Heart left ventricle (tissue), 16 donors: ENCODE data around the gene EPHA8. TPM values are rescaled to one million over a fixed set of nuclear protein-coding genes. Genes with fewer than 3 reads are reported as not detected.

Experiments
- ATAC-seq, 4 donors: fragments of 200-7000 bp; cut with Tn5 transposase; one replicate each; pipeline ENCODE4 v1.9.1; 2020 to 2022; ENCODE audit warnings: moderate library complexity in 4 of 4, mild to moderate bottlenecking in 3 of 4, moderate number of reproducible peaks in 1 of 4
- DNase-seq, 5 donors: peaks; one replicate each; pipeline ENCODE4 v3.0.0-alpha.2; 2020
- H3K27ac ChIP-seq, 12 donors: fragments of 200-600 bp; sonication (generic) in 4 of 12; one replicate each; pipeline versions ENCODE4 v1.5.0 to v1.8.0; 2016 to 2022; ENCODE audit warnings: mild to moderate bottlenecking in 2 of 12
- H3K27me3 ChIP-seq, 9 donors: fragments of 200-600 bp; sonication (generic) in 2 of 9; one replicate each; pipeline versions ENCODE4 v1.5.1 to v1.8.0; 2016 to 2022; ENCODE audit warnings: mild to moderate bottlenecking in 3 of 9
- H3K36me3 ChIP-seq, 9 donors: fragments of 200-600 bp; sonication (generic) in 2 of 9; one replicate each; pipeline versions ENCODE4 v1.5.0 to v1.8.0; 2018 to 2022; ENCODE audit warnings: mild to moderate bottlenecking in 2 of 9
- H3K4me1 ChIP-seq, 12 donors: fragments of 200-600 bp; sonication (generic) in 4 of 12; one replicate each; pipeline versions ENCODE4 v1.5.0 to v1.8.0; 2016 to 2022; ENCODE audit warnings: mild to moderate bottlenecking in 3 of 12
- H3K4me3 ChIP-seq, 12 donors: fragments of 200-600 bp; sonication (generic) in 4 of 12; one replicate each; pipeline versions ENCODE4 v1.5.0 to v1.8.0; 2017 to 2022; ENCODE audit warnings: mild to moderate bottlenecking in 9 of 12, moderate library complexity in 4 of 12
- H3K9me3 ChIP-seq, 12 donors: fragments of 200-600 bp; sonication (generic) in 4 of 12; one replicate each; pipeline versions ENCODE4 v1.5.0 to v1.8.0; 2016 to 2022; ENCODE audit warnings: mild to moderate bottlenecking in 1 of 12
- POLR2A ChIP-seq, 2 donors: fragments of 450-650 bp; IDR thresholded peaks; one replicate each; pipeline ENCODE4 v1.6.1; 2017; ENCODE audit warnings: antibody characterized with exemption in 2 of 2, mild to moderate bottlenecking in 2 of 2, moderate library complexity in 2 of 2
- WGBS, 4 donors: extraction: QIAGEN DNeasy Blood & Tissue Kit in 2 of 4; methylation state at CpG; one replicate each; pipeline versions ENCODE4 v1.1.5 to v1.1.7; 2013 to 2018; 5-methylcytosine and 5-hydroxymethylcytosine counted together
- intact Hi-C, 10 donors: fragments of 100-400 bp; cut with DNase I; formaldehyde crosslinking; loops; one replicate each; pipeline versions ENCODE4 v1.11.1 to v1.14.2; 2022
- polyA plus RNA-seq, 2 donors: library from polyadenylated mRNA; stranded (reverse); fragments of 200-250 nt; gene quantifications; one replicate each; pipeline ENCODE4 v1.2.3, GENCODE V29; 2013
- total RNA-seq, 9 donors: library from RNA; depleted of rRNA in 2 of 9; stranded (reverse); fragments of >200 nt in 2 of 9; fragmentation: NEBNext Ultra II Directional in 3 of 9; extraction: Animal tissue kit (Norgen Biotek cat#: 25700) in 3 of 9; gene quantifications; one replicate each; pipeline versions ENCODE4 v1.1.0 to v1.2.4, GENCODE V29; 2016 to 2023
- TF ChIP-seq, protein P1 (sequence below), 12 donors: fragments of 200-600 bp; sonication (generic) in 4 of 12; IDR thresholded peaks; one replicate each; pipeline versions ENCODE4 v1.5.0 to v1.8.0; 2018 to 2022; ENCODE audit warnings: antibody characterized with exemption in 12 of 12, mild to moderate bottlenecking in 5 of 12
- donor health status: ischemic (EF 13 %, LVEDD 7.1; RV severe dilation, severe dysfunction).
- donor health status: healthy with polysubstance abuse.
- donor health status: DM: no; HTN: yes; CAD: no.
- donor health status: DM: no; HTN: no; CAD: no.
- donor health status: ischemic (EF 25% LVEDD 6.9; RV normal size, moderate dysfunction).
- donor health status: ischemic (EF 25% LVEDD 5.7; RV mildly dilated, moderate dysfunction).
- donor health status: healthy.
- donor health status: DM: yes; HTN: yes; CAD: no.
- donor health status: ischemic (EF 35%, LVEDD 5.7; RV mildly dilated, moderate dysfunction).
- donor health status: nonischemic (EF 11% LVEDD 7.7; RV severe dilation, severe dysfunction).
- donor health status: DM: yes; HTN: yes; CAD: no.
- donor health status: PGD.
- donor health status: ischemic (EF 29% LVEDD 5.4; RV normal size, mild dysfunction).
- donor health status: nonischemic (EF 23%, LVEDD 6.1; RV moderate dilation, normal function).

Gene EPHA8
- total and polyA plus RNA-seq, 11 donors: 0.08 to 0.12 TPM; not detected in 9

DNA sequence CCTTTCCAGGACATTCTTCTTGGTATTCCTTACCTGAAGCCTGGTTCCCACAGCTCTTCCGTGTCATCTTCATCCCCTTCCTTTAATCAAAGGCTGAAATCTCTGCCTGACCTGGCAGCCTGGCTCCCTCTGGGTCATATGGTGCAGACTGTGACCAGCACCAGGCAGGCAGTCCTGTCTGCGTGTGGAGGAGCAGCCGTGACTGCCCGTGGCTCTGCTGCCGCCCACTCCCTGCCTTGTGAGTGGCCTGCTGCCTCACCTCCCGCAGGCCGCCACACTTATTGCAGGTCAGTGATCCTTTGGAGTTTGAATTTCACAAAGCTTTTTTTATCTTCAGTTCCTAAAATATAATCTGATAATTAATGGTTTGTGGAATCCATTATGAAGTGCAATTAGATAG lies 36.2 kb upstream of the EPHA8 start:
- Histone ChIP-seq H3K27ac (no peak overlapping the region), H3K9me3 (no peaks in the 10 kb centered on the region), H3K4me3 (no peak overlapping the region), H3K36me3 (peaks cover 0 to 65% (median 59%) of the 10 kb centered on the region in 9 donors), H3K27me3 (no peaks in the 10 kb centered on the region), H3K4me1 (peaks cover 0 to 25% (median 16%) of the 10 kb centered on the region in 12 donors)
- 80 to 96% (median 88%) methylated on average over 7 of the region's 7 CpGs for whole genome bisulfite sequencing, 4 donors
- DNase-seq (no peak), ATAC-seq (no peak)
- TF ChIP-seq, protein P1, sequence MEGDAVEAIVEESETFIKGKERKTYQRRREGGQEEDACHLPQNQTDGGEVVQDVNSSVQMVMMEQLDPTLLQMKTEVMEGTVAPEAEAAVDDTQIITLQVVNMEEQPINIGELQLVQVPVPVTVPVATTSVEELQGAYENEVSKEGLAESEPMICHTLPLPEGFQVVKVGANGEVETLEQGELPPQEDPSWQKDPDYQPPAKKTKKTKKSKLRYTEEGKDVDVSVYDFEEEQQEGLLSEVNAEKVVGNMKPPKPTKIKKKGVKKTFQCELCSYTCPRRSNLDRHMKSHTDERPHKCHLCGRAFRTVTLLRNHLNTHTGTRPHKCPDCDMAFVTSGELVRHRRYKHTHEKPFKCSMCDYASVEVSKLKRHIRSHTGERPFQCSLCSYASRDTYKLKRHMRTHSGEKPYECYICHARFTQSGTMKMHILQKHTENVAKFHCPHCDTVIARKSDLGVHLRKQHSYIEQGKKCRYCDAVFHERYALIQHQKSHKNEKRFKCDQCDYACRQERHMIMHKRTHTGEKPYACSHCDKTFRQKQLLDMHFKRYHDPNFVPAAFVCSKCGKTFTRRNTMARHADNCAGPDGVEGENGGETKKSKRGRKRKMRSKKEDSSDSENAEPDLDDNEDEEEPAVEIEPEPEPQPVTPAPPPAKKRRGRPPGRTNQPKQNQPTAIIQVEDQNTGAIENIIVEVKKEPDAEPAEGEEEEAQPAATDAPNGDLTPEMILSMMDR (IDR thresholded peaks at IDR 0.05): no peak
- TF ChIP-seq POLR2A (IDR thresholded peaks at IDR 0.05): no peak
- intact Hi-C loops: loop anchor here in 6 of 10 donors (2.0 to 10.0 kb wide), 3 partner anchors 102 to 116 kb away; partner anchors contain the start of gene C1QC (in 6 of the 6)

DNA sequence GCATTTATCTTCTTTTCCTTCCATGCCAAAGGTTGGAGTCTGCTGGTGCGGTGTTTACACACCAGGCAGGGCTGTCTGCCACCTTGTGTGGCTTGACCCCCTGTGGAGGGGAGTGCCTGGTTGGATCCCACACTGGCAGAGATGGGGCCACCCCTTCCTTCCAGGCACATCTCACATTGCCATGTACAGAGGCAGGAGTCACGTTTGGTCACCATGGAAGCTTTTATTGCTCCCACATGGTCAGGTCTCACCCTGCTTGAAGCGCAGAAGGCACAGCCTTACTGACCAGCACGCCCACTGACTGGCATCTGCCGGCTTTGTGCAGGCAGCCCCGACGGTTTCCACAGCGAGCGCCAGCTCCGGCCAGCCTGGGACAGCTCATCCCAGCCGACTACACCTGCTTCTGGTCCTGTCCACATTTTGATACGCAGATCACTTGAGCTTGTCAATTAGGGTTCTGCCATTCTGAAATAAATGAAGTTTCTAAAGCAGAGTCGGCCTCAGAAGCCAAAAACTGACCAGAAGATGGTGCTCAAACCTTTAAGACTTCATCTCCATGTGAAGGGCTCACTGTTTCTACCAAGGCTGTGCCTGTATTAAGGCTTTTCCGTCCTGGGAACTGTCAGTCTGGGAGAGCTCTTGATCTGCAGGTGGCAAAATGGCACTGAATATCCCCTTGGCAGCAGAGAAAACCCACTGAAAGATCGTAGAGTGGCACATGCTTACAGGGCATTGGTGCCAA lies 35.6 kb upstream of the EPHA8 start:
- H3K9me3 ChIP-seq: no peaks in the 10 kb centered on the region
- H3K27me3 ChIP-seq: no peaks in the 10 kb centered on the region
- TF ChIP-seq, protein P1 (IDR thresholded peaks at IDR 0.05): peak in 5 of 12 donors; percentile 7 to 27 (median 19)
- TF ChIP-seq POLR2A (IDR thresholded peaks at IDR 0.05): no peak
- intact Hi-C loops: loop anchor here in 7 of 10 donors (2.0 to 10.0 kb wide), 3 partner anchors 103 to 115 kb away; partner anchors contain the start of gene C1QC (in 7 of the 7)
- no peak overlapping the region for H3K27ac ChIP-seq
- ATAC-seq (no peak), DNase-seq (no peak)
- no peak overlapping the region for H3K4me3 ChIP-seq
- WGBS, 4 donors: 85 to 87% (median 86%) methylated on average over 10 to 15 of the region's 15 CpGs
- peaks cover 0 to 29% (median 16%) of the 10 kb centered on the region in 12 donors for H3K4me1 ChIP-seq
- peaks cover 0 to 58% (median 53%) of the 10 kb centered on the region in 9 donors for H3K36me3 ChIP-seq

DNA sequence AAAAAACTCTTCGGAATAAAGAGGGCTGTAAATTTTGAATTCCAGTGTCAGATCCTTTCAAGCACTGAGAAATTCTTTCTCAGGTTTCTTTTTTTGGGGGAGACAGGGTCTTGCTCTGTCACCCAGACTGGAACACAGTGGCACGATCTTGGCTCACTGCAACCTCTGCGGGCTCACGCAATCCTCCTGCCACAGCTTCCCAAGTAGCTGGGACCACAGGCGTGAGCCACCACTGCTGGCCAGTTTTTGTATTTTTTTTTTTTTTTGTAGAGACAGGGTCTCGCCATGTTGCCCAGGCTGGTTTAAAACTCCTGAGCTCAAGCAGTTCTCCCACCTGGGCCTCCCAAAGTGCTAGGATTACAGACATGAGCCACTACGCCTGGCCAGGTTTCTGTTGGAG lies 34.8 kb upstream of the EPHA8 start:
- DNase-seq (no peak), ATAC-seq (no peak)
- Histone ChIP-seq H3K36me3 (peaks cover 0 to 54% (median 47%) of the 10 kb centered on the region in 9 donors), H3K9me3 (no peaks in the 10 kb centered on the region), H3K27ac (no peak overlapping the region), H3K4me3 (no peak overlapping the region), H3K27me3 (no peaks in the 10 kb centered on the region), H3K4me1 (peaks cover 0 to 29% (median 16%) of the 10 kb centered on the region in 12 donors)
- TF ChIP-seq, protein P1 (IDR thresholded peaks at IDR 0.05): no peak
- TF ChIP-seq POLR2A (IDR thresholded peaks at IDR 0.05): no peak
- intact Hi-C loops: loop anchor here in 6 of 10 donors (2.0 to 10.0 kb wide), 3 partner anchors 104 to 114 kb away; partner anchors contain the start of gene C1QC (in 6 of the 6)
- WGBS, 4 donors: 97 to 98% (median 97%) methylated on average over 7 of the region's 7 CpGs
